Endothelial cell of umbilical vein (primary cell): ENCODE results near the gene PASK. TPM values are rescaled to one million over a fixed set of nuclear protein-coding genes. Genes with fewer than 3 reads are reported as not detected.

Experiments
- BruUV-seq: library from RNA; stranded (reverse); fragments of 400-500 nt; replicated peaks from 2 replicates; lab custom pipeline; 2021; lab: Mats Ljungman, UMichigan
- CTCF ChIA-PET: fragments of 300-600, 350-600 bp; sonication (Branson Sonifier 250); formaldehyde crosslinking; loops from one replicate; lab custom pipeline; 2021; ENCODE audit warnings: antibody characterized with exemption, inconsistent platforms; lab: Charles Lee
- POLR2A ChIA-PET: fragments of 300-600, 350-600 bp; sonication (Branson Sonifier 250); formaldehyde crosslinking; loops from one replicate; lab custom pipeline; 2021; ENCODE audit warnings: antibody characterized with exemption, inconsistent platforms; lab: Charles Lee
- DNase-seq: peaks from one replicate; pipeline ENCODE4 v3.0.0-alpha.2; 2011; ENCODE audit warnings: low read depth, low spot score
- FAIRE-seq: peaks from 2 replicates; lab custom pipeline; 2011; peaks lifted over from hg19 to GRCh38; lab: Jason Lieb, UNC
- H2AFZ ChIP-seq: 2 replicates; pipeline ENCODE4 v1.6.0; 2012; ENCODE audit warnings: low read depth, low read length, control low read depth, inconsistent platforms
- H3K27ac ChIP-seq: 2 replicates; pipeline ENCODE4 v1.5.1; 2011; ENCODE audit warnings: low read depth, mild to moderate bottlenecking, control low read depth, low read length, moderate library complexity; ENCODE audit not compliant: insufficient read depth
- H3K27me3 ChIP-seq, 2 experiments: 2 replicates each; pipeline versions ENCODE4 v1.6.0 to v1.6.1; 2011; ENCODE audit warnings: low read length in 2 of 2, mixed read lengths in 1 of 2; ENCODE audit not compliant: control insufficient read depth in 2 of 2, insufficient read depth in 2 of 2
- H3K36me3 ChIP-seq, 2 experiments: 2 replicates in 1 of 2; 3 replicates in 1 of 2; pipeline ENCODE4 v1.5.1; 2011; ENCODE audit warnings: low read length in 2 of 2, mild to moderate bottlenecking in 1 of 2, moderate library complexity in 1 of 2; ENCODE audit not compliant: control insufficient read depth in 2 of 2, insufficient read depth in 2 of 2; ENCODE audit errors: extremely low read depth in 1 of 2
- H3K4me1 ChIP-seq: 3 replicates; pipeline ENCODE4 v1.5.1; 2011; ENCODE audit warnings: mild to moderate bottlenecking, low read length; ENCODE audit not compliant: control insufficient read depth, insufficient read depth; ENCODE audit errors: extremely low read depth
- H3K4me2 ChIP-seq: 2 replicates; pipeline ENCODE4 v1.6.1; 2011; ENCODE audit warnings: low read length, control low read depth, mixed read lengths; ENCODE audit not compliant: insufficient read depth
- H3K4me3 ChIP-seq, 3 experiments: fragments of 200-600 bp in 1 of 3; sonication (generic), shearing (Covaris generic) in 1 of 3; replicated peaks in 1 of 3; 2 replicates each; pipeline ENCODE4 v1.5.1; 2011 to 2016; ENCODE audit warnings: control low read depth in 3 of 3, low read length in 3 of 3, mild to moderate bottlenecking in 2 of 3, inconsistent platforms in 1 of 3, low read depth in 1 of 3, moderate library complexity in 1 of 3; ENCODE audit not compliant: insufficient read depth in 1 of 3
- H3K79me2 ChIP-seq: 2 replicates; pipeline ENCODE4 v1.6.0; 2012; ENCODE audit warnings: low read length, inconsistent platforms; ENCODE audit not compliant: control insufficient read depth, insufficient read depth
- H3K9ac ChIP-seq: replicated peaks from 2 replicates; pipeline ENCODE3; 2011; ENCODE audit warnings: low read length, control low read depth; ENCODE audit not compliant: insufficient read depth; ENCODE audit errors: extremely low read depth
- H3K9me1 ChIP-seq: replicated peaks from 3 replicates; pipeline ENCODE4 v1.6.0; 2011; ENCODE audit warnings: mild to moderate bottlenecking, low read length; ENCODE audit not compliant: control insufficient read depth, insufficient read depth; ENCODE audit errors: extremely low read depth
- H3K9me3 ChIP-seq: replicated peaks from 2 replicates; pipeline ENCODE4 v1.5.1; 2012; ENCODE audit warnings: low read length, inconsistent platforms; ENCODE audit not compliant: control insufficient read depth, insufficient read depth
- H4K20me1 ChIP-seq: replicated peaks from 2 replicates; pipeline ENCODE3; 2011; ENCODE audit warnings: mild to moderate bottlenecking, low read length; ENCODE audit not compliant: control insufficient read depth, insufficient read depth; ENCODE audit errors: extremely low read depth
- EZH2 ChIP-seq: IDR thresholded peaks from 2 replicates; pipeline ENCODE4 v1.6.1; 2012; ENCODE audit warnings: borderline replicate concordance, low read depth, mild to moderate bottlenecking, moderate library complexity, low read length, inconsistent platforms; ENCODE audit not compliant: severe bottlenecking
- FOS ChIP-seq: IDR thresholded peaks from 2 replicates; pipeline ENCODE4 v1.6.1; 2011; ENCODE audit warnings: mild to moderate bottlenecking, low read length, moderate library complexity, borderline replicate concordance; ENCODE audit not compliant: insufficient read depth
- GATA2 ChIP-seq: IDR thresholded peaks from 2 replicates; pipeline ENCODE4 v1.7.0; 2011; ENCODE audit warnings: low read depth, mild to moderate bottlenecking, moderate library complexity, mixed read lengths, low read length; ENCODE audit not compliant: insufficient read length, insufficient read depth
- JUN ChIP-seq: IDR thresholded peaks from 2 replicates; pipeline ENCODE4 v1.6.1; 2011; ENCODE audit warnings: borderline replicate concordance, low read depth; ENCODE audit not compliant: insufficient read length, insufficient read depth
- MYC ChIP-seq: IDR thresholded peaks from one replicate; pipeline ENCODE4 v1.6.1; 2011; ENCODE audit warnings: mild to moderate bottlenecking, low read depth, low read length
- POLR2A ChIP-seq: IDR thresholded peaks from 2 replicates; pipeline ENCODE4 v1.6.1; 2012; ENCODE audit warnings: low read depth, mild to moderate bottlenecking, control low read depth, low read length
- POLR2AphosphoS5 ChIP-seq: IDR thresholded peaks from 2 replicates; pipeline ENCODE4 v1.6.1; 2012; ENCODE audit warnings: low read depth, mild to moderate bottlenecking, control low read depth, low read length, moderate library complexity; ENCODE audit not compliant: insufficient read depth
- dilution Hi-C: fragments of 300-500 bp; cut with MboI; formaldehyde crosslinking; loops from one replicate; pipeline ENCODE4 v1.15.0; 2019; ENCODE audit warnings: low sequenced_read_pairs; ENCODE audit not compliant: extremely low pct_ligation_motif_present
- intact Hi-C: fragments of 100-400 bp; cut with micrococcal nuclease; formaldehyde crosslinking; loops from one replicate; pipeline ENCODE4 v1.10.0; 2022
- polyA plus RNA-seq, 4 experiments: library from polyadenylated mRNA; depleted of rRNA in 3 of 4; stranded (reverse) in 3 of 4; unstranded in 1 of 4; fragments of >200 nt; gene quantifications; 2 replicates each; pipeline versions ENCODE4 v1.2.1 to v1.2.3, GENCODE V29; 2011 to 2012; ENCODE audit warnings: missing spikeins in 1 of 4
- total RNA-seq: library from RNA; stranded (reverse); gene quantifications from 2 replicates; pipeline ENCODE4 v1.2.3, GENCODE V29; 2021
- TF ChIP-seq, protein P1 (sequence below), 2 donors: IDR thresholded peaks; 1 replicate in 1 of 2; 2 replicates in 1 of 2; pipeline ENCODE4 v1.5.1; 2011; ENCODE audit warnings: low read length in 2 of 2, mild to moderate bottlenecking in 2 of 2, moderate library complexity in 2 of 2, control low read depth in 1 of 2, inconsistent platforms in 1 of 2, low read depth in 1 of 2; ENCODE audit not compliant: insufficient read depth in 1 of 2; ENCODE audit errors: extremely low read depth in 1 of 2
- TF ChIP-seq, protein P2 (sequence below): IDR thresholded peaks from 2 replicates; pipeline ENCODE4 v1.6.1; 2011; ENCODE audit not compliant: insufficient read depth, insufficient read length

The PASK gene
- total and polyA plus RNA-seq, 2 donors (not counting 3 experiments of a cell fraction or from before 2014, with no cell fraction given), result 5.7 to 17.3 TPM

DNA sequence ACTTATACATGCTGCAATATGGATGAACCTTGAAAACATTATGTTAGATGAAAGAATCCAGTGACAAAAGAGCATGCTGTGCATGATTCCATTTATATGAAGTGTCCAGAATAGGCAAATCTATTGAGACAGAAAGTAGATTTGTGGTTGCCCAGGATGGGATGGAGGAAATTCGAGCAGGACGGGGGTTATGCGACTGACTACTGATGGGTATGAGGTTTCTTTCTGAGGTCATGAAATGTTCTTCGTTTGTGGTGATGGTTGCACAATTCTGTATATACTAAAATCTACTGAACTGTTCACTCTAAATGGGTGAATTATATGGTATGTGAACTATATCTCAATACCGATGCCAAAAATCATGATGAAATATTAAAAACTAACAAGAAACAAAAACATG is 28.3 kb downstream of the PASK start:
- Histone ChIP-seq H3K27ac (no peak overlapping the region), H3K9me3 (no peaks in the 10 kb centered on the region), H3K27me3 (no peaks in the 10 kb centered on the region), H3K79me2 (no peaks in the 10 kb centered on the region), H2AFZ (no peak overlapping the region), H3K4me3 (no peak overlapping the region), H3K9me1 (no peaks in the 10 kb centered on the region), H3K4me2 (no peak overlapping the region), H4K20me1 (no peaks in the 10 kb centered on the region), H3K36me3 (peaks cover 0 to 2% of the 10 kb centered on the region in 2 experiments), H3K9ac (no peak overlapping the region), H3K4me1 (no peaks in the 10 kb centered on the region)
- dilution Hi-C loops (no loop called here), intact Hi-C loops (no loop called here)
- DNase-seq (no peak), FAIRE-seq (no peak)
- ChIA-PET CTCF (no interaction called here), POLR2A (no interaction called here)
- BruUV-seq, result no TSS peak
- TF ChIP-seq, protein P1, sequence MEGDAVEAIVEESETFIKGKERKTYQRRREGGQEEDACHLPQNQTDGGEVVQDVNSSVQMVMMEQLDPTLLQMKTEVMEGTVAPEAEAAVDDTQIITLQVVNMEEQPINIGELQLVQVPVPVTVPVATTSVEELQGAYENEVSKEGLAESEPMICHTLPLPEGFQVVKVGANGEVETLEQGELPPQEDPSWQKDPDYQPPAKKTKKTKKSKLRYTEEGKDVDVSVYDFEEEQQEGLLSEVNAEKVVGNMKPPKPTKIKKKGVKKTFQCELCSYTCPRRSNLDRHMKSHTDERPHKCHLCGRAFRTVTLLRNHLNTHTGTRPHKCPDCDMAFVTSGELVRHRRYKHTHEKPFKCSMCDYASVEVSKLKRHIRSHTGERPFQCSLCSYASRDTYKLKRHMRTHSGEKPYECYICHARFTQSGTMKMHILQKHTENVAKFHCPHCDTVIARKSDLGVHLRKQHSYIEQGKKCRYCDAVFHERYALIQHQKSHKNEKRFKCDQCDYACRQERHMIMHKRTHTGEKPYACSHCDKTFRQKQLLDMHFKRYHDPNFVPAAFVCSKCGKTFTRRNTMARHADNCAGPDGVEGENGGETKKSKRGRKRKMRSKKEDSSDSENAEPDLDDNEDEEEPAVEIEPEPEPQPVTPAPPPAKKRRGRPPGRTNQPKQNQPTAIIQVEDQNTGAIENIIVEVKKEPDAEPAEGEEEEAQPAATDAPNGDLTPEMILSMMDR (IDR thresholded peaks at IDR 0.05; ENCODE audit: extremely low read depth in 1 of 2, insufficient read depth in 1 of 2, low read depth in 1 of 2, low read length in 2 of 2), result no peak
- TF ChIP-seq EZH2 (no peak), MYC (no peak), POLR2A (no peak), POLR2AphosphoS5 (no peak), GATA2 (no peak), JUN (no peak), FOS (no peak)
- TF ChIP-seq, protein P2, sequence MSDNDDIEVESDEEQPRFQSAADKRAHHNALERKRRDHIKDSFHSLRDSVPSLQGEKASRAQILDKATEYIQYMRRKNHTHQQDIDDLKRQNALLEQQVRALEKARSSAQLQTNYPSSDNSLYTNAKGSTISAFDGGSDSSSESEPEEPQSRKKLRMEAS, result no peak
